Lower lobe of right lung (tissue), 2 donors: ENCODE results near the gene DHRS12. TPM values are rescaled to one million over a fixed set of nuclear protein-coding genes. Genes with fewer than 3 reads are reported as not detected.

Experiments
- ATAC-seq, 2 donors: fragments of 200-7000 bp; cut with Tn5 transposase; one replicate each; pipeline ENCODE4 v1.9.1; 2020 to 2022; ENCODE audit warnings: mild to moderate bottlenecking in 2 of 2, moderate library complexity in 2 of 2
- DNase-seq: peaks from one replicate; pipeline ENCODE4 v3.0.0-alpha.2; 2020
- H3K27ac ChIP-seq: fragments of 200-600 bp; one replicate; pipeline ENCODE4 v1.8.0; 2022
- H3K27me3 ChIP-seq: fragments of 200-600 bp; one replicate; pipeline ENCODE4 v1.8.0; 2022; ENCODE audit warnings: low read depth
- H3K36me3 ChIP-seq: fragments of 200-600 bp; one replicate; pipeline ENCODE4 v1.8.0; 2022; ENCODE audit warnings: mild to moderate bottlenecking
- H3K4me1 ChIP-seq: fragments of 200-600 bp; one replicate; pipeline ENCODE4 v1.8.0; 2022
- H3K4me3 ChIP-seq: fragments of 200-600 bp; one replicate; pipeline ENCODE4 v1.8.0; 2022; ENCODE audit warnings: mild to moderate bottlenecking
- H3K9me3 ChIP-seq: fragments of 200-600 bp; one replicate; pipeline ENCODE4 v1.8.0; 2022
- CTCF ChIP-seq: fragments of 200-600 bp; IDR thresholded peaks from one replicate; pipeline ENCODE4 v1.8.0; 2022; ENCODE audit warnings: antibody characterized with exemption, mild to moderate bottlenecking
- intact Hi-C: fragments of 100-400 bp; cut with DNase I; formaldehyde crosslinking; loops from one replicate; pipeline ENCODE4 v1.11.0; 2022
- long read RNA-seq: library from polyadenylated mRNA; unstranded; transcript quantifications from one replicate; pipeline ENCODE4 v2.0.0, GENCODE V29; 2021
- total RNA-seq: library from RNA; stranded (reverse); fragmentation: NEBNext Ultra II Directional; extraction: Animal tissue kit (Norgen Biotek cat#: 25700); gene quantifications from one replicate; pipeline ENCODE4 v1.2.1, GENCODE V29; 2021
- donor health status: DM: no; HTN: yes; CAD: no; lungs with severe emphysema.

The DHRS12 gene
- 13.4 TPM for total RNA-seq
- long read RNA-seq, partial matches to known transcripts = 4 of 20 reads
- long read RNA-seq, other reads (novel, unspliced or antisense) = 13 of 20 reads

DNA sequence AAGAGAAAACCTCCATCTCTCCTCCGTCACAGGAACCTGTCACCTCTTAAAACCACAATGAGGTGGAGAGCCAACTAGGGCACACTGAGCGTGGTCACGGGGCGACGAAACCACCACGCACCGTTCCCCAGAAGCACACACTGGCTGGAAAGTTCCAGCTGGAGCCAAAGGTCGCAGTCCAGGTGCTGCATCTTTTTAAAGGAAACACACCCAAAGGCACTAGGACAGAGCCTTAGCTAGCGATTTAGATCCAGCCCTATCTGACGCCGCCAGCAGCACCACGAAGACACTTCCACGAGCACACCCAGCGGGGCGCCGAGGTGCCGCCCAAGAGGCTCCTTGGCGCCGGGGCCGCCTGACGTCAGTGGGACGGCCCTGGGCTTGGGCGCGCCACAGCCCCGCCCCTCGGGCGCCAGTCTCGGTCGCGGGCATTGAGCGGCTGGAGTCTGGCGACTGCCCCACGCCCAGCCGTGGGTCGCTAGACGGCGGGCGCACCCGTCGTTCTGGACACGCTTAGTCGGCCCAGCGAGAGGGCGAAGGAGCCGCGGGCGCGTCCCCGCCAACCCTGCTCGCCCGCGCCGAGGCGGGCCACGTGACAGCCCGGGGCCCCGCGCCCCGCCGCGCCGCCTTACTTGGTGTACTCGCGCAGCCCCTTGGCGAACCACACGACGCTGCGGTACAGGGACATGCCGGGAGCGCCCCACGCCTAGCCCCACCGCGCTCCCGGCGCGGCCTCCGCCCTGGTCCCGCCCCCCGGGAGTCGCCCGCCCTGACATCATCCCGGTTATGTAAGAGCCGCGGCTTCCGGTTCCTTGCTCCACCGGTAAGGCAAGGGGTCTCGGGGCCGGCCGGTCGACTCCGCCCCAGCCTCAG, at the start of gene DHRS12:
DHRS12 (minus strand) TSS at position 742 of the 873 bp plus-strand sequence. CDS start 4,504 bp downstream, outside the sequence.
- Histone ChIP-seq H3K27me3 (no peaks in the 10 kb centered on the region), H3K9me3 (no peaks in the 10 kb centered on the region), H3K4me1 (peaks cover 33% of the 10 kb centered on the region), H3K4me3 (peak within 1 kb of the TSS; percentile 67), H3K27ac (peak within 1 kb of the TSS; percentile 100), H3K36me3 (no peaks in the 10 kb centered on the region)
- TF ChIP-seq CTCF = peak; percentile 33
- DNase-seq (peak; percentile 95), ATAC-seq (peak; percentile 93 to 95)
- intact Hi-C loops = no loop called here

- intact Hi-C loops = no loop called here
- Histone ChIP-seq H3K4me3 (no peak overlapping the region), H3K36me3 (no peaks in the 10 kb centered on the region), H3K9me3 (no peaks in the 10 kb centered on the region), H3K27ac (no peak overlapping the region), H3K27me3 (no peaks in the 10 kb centered on the region), H3K4me1 (peaks cover 5% of the 10 kb centered on the region)
- DNase-seq (peak; percentile 61), ATAC-seq (peak; percentile 58 to 75)
- peak; percentile 63 for TF ChIP-seq CTCF
Measured at GRCh38 chr13:51849145-51850101, 45.5 kb upstream of the DHRS12 start.

GRCh38 chr13:51848674-51849073, 44.7 kb upstream of the DHRS12 start:
- Histone ChIP-seq H3K27me3 (no peaks in the 10 kb centered on the region), H3K4me1 (peaks cover 5% of the 10 kb centered on the region), H3K36me3 (no peaks in the 10 kb centered on the region), H3K27ac (no peak overlapping the region), H3K4me3 (no peak overlapping the region), H3K9me3 (no peaks in the 10 kb centered on the region)
- no peak for TF ChIP-seq CTCF
- intact Hi-C loops = no loop called here
- ATAC-seq = no peak
- DNase-seq = no peak

DNA sequence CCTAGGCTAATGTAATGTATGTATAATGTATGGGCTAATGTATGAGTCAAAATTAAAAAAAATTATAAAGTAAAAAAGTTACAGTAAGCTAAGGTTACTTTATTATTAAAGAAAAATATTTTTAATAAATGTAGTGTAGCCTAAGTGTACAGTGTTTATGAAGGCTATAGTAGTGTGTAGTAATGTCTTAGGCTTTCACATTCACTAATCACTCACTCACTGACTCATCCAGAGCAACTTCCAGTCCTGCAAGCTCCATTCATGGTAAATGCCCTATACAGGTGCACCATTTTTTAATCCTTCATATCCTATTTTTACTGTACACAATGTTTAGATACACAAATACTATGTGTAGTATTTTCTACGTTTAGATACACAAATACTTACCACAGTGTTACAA, 42.8 kb upstream of the DHRS12 start:
- ATAC-seq = no peak
- TF ChIP-seq CTCF = no peak
- no peaks in the 10 kb centered on the region for H3K9me3 ChIP-seq
- no peak overlapping the region for H3K27ac ChIP-seq
- intact Hi-C loops = no loop called here
- H3K4me3 ChIP-seq = no peak overlapping the region
- no peak for DNase-seq
- no peaks in the 10 kb centered on the region for H3K36me3 ChIP-seq
- peaks cover 5% of the 10 kb centered on the region for H3K4me1 ChIP-seq
- H3K27me3 ChIP-seq = no peaks in the 10 kb centered on the region

GRCh38 chr13:51845574-51846318, 41.8 kb upstream of the DHRS12 start:
- intact Hi-C loops = no loop called here
- Histone ChIP-seq H3K27me3 (no peaks in the 10 kb centered on the region), H3K36me3 (no peaks in the 10 kb centered on the region), H3K9me3 (no peaks in the 10 kb centered on the region), H3K4me1 (peaks cover 5% of the 10 kb centered on the region), H3K27ac (no peak overlapping the region), H3K4me3 (no peak overlapping the region)
- ATAC-seq = no peak
- TF ChIP-seq CTCF = no peak
- DNase-seq = no peak
